Liver (tissue), 9 donors: Measurements from ENCODE around the gene CORO2B. TPM values are rescaled to one million over a fixed set of nuclear protein-coding genes. Genes with fewer than 3 reads are reported as not detected.

Experiments
- DNase-seq: peaks from one replicate; pipeline ENCODE4 v3.0.0-alpha.2; 2017; ENCODE audit warnings: low spot score
- H3K27ac ChIP-seq, 2 donors: one replicate each; pipeline ENCODE4 v1.7.0; 2013; ENCODE audit warnings: inconsistent platforms in 2 of 2, low read length in 2 of 2, control low read depth in 1 of 2, low read depth in 1 of 2, mild to moderate bottlenecking in 1 of 2
- H3K27me3 ChIP-seq, 4 donors: one replicate each; pipeline versions ENCODE4 v1.6.1 to v1.7.0; 2013; ENCODE audit warnings: low read length in 3 of 4, inconsistent platforms in 1 of 4, mild to moderate bottlenecking in 1 of 4, moderate library complexity in 1 of 4; ENCODE audit not compliant: control insufficient read depth in 4 of 4, insufficient read depth in 4 of 4
- H3K36me3 ChIP-seq, 4 donors: one replicate each; pipeline versions ENCODE4 v1.6.1 to v1.7.0; 2013; ENCODE audit warnings: low read length in 3 of 4, mild to moderate bottlenecking in 3 of 4, low read depth in 1 of 4, moderate library complexity in 1 of 4; ENCODE audit not compliant: control insufficient read depth in 4 of 4, insufficient read depth in 3 of 4
- H3K4me1 ChIP-seq, 4 donors: one replicate each; pipeline versions ENCODE4 v1.6.1 to v1.7.0; 2013; ENCODE audit warnings: low read length in 3 of 4, mild to moderate bottlenecking in 3 of 4, moderate library complexity in 1 of 4; ENCODE audit not compliant: control insufficient read depth in 4 of 4, insufficient read depth in 4 of 4
- H3K4me3 ChIP-seq, 3 donors: one replicate each; pipeline versions ENCODE4 v1.6.1 to v1.7.0; 2013; ENCODE audit warnings: low read length in 3 of 3, control low read depth in 1 of 3, low read depth in 1 of 3, mild to moderate bottlenecking in 1 of 3
- H3K9ac ChIP-seq, 2 donors: one replicate each; pipeline ENCODE4 v1.7.0; 2013; ENCODE audit warnings: low read length in 2 of 2, mild to moderate bottlenecking in 2 of 2, moderate library complexity in 2 of 2, control low read depth in 1 of 2, low read depth in 1 of 2
- H3K9me3 ChIP-seq, 4 donors: one replicate each; pipeline versions ENCODE4 v1.6.1 to v1.7.0; 2013; ENCODE audit warnings: low read length in 3 of 4; ENCODE audit not compliant: control insufficient read depth in 4 of 4
- CTCF ChIP-seq: fragments of 150-350 bp; IDR thresholded peaks from 2 replicates; pipeline ENCODE4 v1.5.1; 2017; ENCODE audit warnings: improper control_type of control experiment, low read depth, low read length; ENCODE audit not compliant: missing input control
- EGR1 ChIP-seq, 2 donors: IDR thresholded peaks; 2 replicates each; pipeline ENCODE4 v1.6.1; 2016 to 2018; ENCODE audit warnings: antibody characterized with exemption in 2 of 2, low read depth in 2 of 2
- FOXA1 ChIP-seq: IDR thresholded peaks from 2 replicates; pipeline ENCODE4 v1.6.1; 2016; ENCODE audit warnings: antibody characterized with exemption
- FOXA2 ChIP-seq: IDR thresholded peaks from 2 replicates; pipeline ENCODE4 v1.6.1; 2016; ENCODE audit warnings: antibody characterized with exemption
- GABPA ChIP-seq, 2 donors: IDR thresholded peaks in 1 of 2; conservative IDR thresholded peaks in 1 of 2; 2 replicates each; pipeline ENCODE4 v1.6.1; 2016; ENCODE audit warnings: antibody characterized with exemption in 2 of 2, mild to moderate bottlenecking in 1 of 2, moderate library complexity in 1 of 2
- HNF4A ChIP-seq, 2 donors: conservative IDR thresholded peaks; 2 replicates each; pipeline ENCODE4 v1.6.1; 2016; ENCODE audit warnings: antibody characterized with exemption in 2 of 2, mild to moderate bottlenecking in 2 of 2
- JUND ChIP-seq, 2 donors: IDR thresholded peaks; 2 replicates each; pipeline ENCODE4 v1.6.1; 2016; ENCODE audit warnings: antibody characterized with exemption in 2 of 2
- RAD21 ChIP-seq, 2 donors: IDR thresholded peaks; 2 replicates each; pipeline ENCODE4 v1.6.1; 2016; ENCODE audit warnings: antibody characterized with exemption in 2 of 2, mild to moderate bottlenecking in 2 of 2
- REST ChIP-seq: IDR thresholded peaks from 2 replicates; pipeline ENCODE4 v1.6.1; 2016; ENCODE audit warnings: antibody characterized with exemption, mild to moderate bottlenecking
- RXRA ChIP-seq, 2 donors: IDR thresholded peaks; 2 replicates each; pipeline ENCODE4 v1.6.1; 2017 to 2018; ENCODE audit warnings: antibody characterized with exemption in 2 of 2, mild to moderate bottlenecking in 1 of 2
- SP1 ChIP-seq: IDR thresholded peaks from 2 replicates; pipeline ENCODE4 v1.6.1; 2018; ENCODE audit warnings: antibody characterized with exemption, mild to moderate bottlenecking
- TAF1 ChIP-seq: conservative IDR thresholded peaks from 2 replicates; pipeline ENCODE4 v1.6.1; 2016; ENCODE audit warnings: antibody characterized with exemption, mild to moderate bottlenecking
- YY1 ChIP-seq: IDR thresholded peaks from 2 replicates; pipeline ENCODE4 v1.6.1; 2016; ENCODE audit warnings: antibody characterized with exemption, mild to moderate bottlenecking
- WGBS: extraction: QIAGEN DNeasy Blood & Tissue Kit; methylation state at CpG from one replicate; pipeline ENCODE4 v1.1.7; 2013; 5-methylcytosine and 5-hydroxymethylcytosine counted together
- polyA plus RNA-seq, 2 donors: library from polyadenylated mRNA; stranded (reverse) in 1 of 2; unstranded in 1 of 2; fragments of 200-250 nt in 1 of 2; fragments of >200 nt in 1 of 2; fragmentation: Nextera tagmentation in 1 of 2; extraction: Ambion mirVana in 1 of 2; gene quantifications; one replicate each; pipeline versions ENCODE4 v1.2.1 to v1.2.3, GENCODE V29; 2013 to 2015
- total RNA-seq, 2 donors: library from RNA; depleted of rRNA; stranded (reverse); fragments of >200 nt; gene quantifications; one replicate each; pipeline ENCODE4 v1.2.3, GENCODE V29; 2014
- TF ChIP-seq, protein P1 (sequence below): IDR thresholded peaks from 2 replicates; pipeline ENCODE4 v1.6.1; 2016; ENCODE audit warnings: antibody characterized with exemption
- TF ChIP-seq, protein P2 (sequence below): IDR thresholded peaks from 2 replicates; pipeline ENCODE4 v1.6.1; 2016; ENCODE audit warnings: antibody characterized with exemption
- donor health status: healthy.
- donor health status: healthy.
- donor health status: healthy.
- donor health status: healthy.
- donor health status: healthy.

Gene CORO2B
- total and polyA plus RNA-seq, 4 donors: 0.15 to 0.65 (median 0.52) TPM

GRCh38 chr15:68699124-68699880, 120.5 kb downstream of the CORO2B start (continued):
- TF ChIP-seq JUND (IDR thresholded peaks at IDR 0.05) (no peak), CTCF (no peak)

GRCh38 chr15:68699881-68700454, 121.2 kb downstream of the CORO2B start:
- TF ChIP-seq HNF4A (conservative IDR thresholded peaks at IDR 0.05): no peak
- no peak for TF ChIP-seq EGR1 (IDR thresholded peaks at IDR 0.05; ENCODE audit: low read depth in 2 of 2)
- TF ChIP-seq GABPA (IDR thresholded peaks at IDR 0.05 in 1 of 2, conservative IDR thresholded peaks at IDR 0.05 in 1 of 2): no peak
- TF ChIP-seq CTCF: no peak
- no peak for TF ChIP-seq REST
- no peak for TF ChIP-seq TAF1
- TF ChIP-seq, protein P1, sequence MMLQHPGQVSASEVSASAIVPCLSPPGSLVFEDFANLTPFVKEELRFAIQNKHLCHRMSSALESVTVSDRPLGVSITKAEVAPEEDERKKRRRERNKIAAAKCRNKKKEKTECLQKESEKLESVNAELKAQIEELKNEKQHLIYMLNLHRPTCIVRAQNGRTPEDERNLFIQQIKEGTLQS: no peak
- no peak for TF ChIP-seq RAD21 (IDR thresholded peaks at IDR 0.05)
- TF ChIP-seq RXRA (IDR thresholded peaks at IDR 0.05): no peak
- TF ChIP-seq YY1: no peak
- no peak for TF ChIP-seq JUND (IDR thresholded peaks at IDR 0.05)
- TF ChIP-seq FOXA2: no peak
- TF ChIP-seq, protein P2, sequence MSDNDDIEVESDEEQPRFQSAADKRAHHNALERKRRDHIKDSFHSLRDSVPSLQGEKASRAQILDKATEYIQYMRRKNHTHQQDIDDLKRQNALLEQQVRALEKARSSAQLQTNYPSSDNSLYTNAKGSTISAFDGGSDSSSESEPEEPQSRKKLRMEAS: no peak
- TF ChIP-seq SP1: no peak
- TF ChIP-seq FOXA1: no peak
- DNase-seq: no peak
- WGBS: 66% methylated on average over 12 of the region's 12 CpGs
- no peak overlapping the region for H3K4me3 ChIP-seq
- H3K9ac ChIP-seq: no peak overlapping the region
- peaks cover 0 to 3% (median 1%) of the 10 kb centered on the region in 4 donors for H3K4me1 ChIP-seq
- H3K27ac ChIP-seq: no peak overlapping the region
- no peaks in the 10 kb centered on the region for H3K9me3 ChIP-seq
- H3K27me3 ChIP-seq: no peaks in the 10 kb centered on the region
- H3K36me3 ChIP-seq: no peaks in the 10 kb centered on the region
